Stimulated activated CD8-positive, alpha-beta memory T cell treated with anti-CD3 and anti-CD28 coated beads, Interleukin-4, amount 100 ng/mL, for 1 hour (primary cell): ENCODE data around the gene INF2.
"Not testable (repeated sequence)": the region's sequence is repeated elsewhere in the genome, so short reads cannot be mapped to it uniquely, and the experiment has no call there.

Experiments
- DNase-seq, 2 donors: peaks; one replicate each; pipeline ENCODE4 v3.0.0-alpha.2; 2020; ENCODE audit warnings: low read depth in 2 of 2, low spot score in 1 of 2

INF2 gene

GRCh38 chr14:104689109-104689880 lies at the start of gene INF2:
TSS of gene INF2 (plus strand) at chr14:104689618. CDS start at chr14:104701366, 11,748 bp downstream.
- peak in 1 of 2 donors; percentile 23 for DNase-seq

DNA sequence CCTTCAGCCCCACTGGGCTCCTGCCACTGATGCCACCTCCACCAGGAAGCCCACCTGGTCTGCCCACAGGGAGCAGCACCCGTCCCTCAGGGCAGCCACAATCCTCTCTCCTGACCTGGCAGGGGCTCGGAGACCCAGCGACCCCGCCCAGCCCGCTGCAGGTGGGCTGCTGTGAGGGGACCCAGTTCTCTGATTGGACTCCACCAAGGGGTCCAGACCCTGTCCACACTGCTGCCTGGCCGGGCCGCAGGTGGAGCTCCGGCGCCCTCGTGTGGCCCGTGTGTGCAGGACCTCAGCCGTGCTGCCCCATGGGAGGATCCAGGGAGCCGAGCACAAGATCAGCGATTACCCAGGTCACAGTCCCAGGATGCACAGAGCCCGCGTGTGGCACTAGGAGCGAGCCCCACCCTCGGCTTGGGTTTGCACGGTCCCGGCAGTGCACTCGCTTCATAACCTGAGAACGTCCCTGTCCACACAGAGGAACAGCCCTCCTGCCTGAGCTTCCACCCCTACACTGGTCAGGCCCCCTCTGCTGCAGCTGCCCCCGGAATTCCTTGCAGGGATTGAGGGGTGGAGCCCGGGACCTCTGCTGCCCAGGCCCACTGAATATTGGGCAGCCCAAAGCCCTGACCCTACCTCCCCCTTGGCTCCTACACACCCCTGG lies 49.4 kb upstream of the INF2 start:
- no peak for DNase-seq

GRCh38 chr14:104640681-104641080 lies 48.7 kb upstream of the INF2 start:
- no peak for DNase-seq

DNA sequence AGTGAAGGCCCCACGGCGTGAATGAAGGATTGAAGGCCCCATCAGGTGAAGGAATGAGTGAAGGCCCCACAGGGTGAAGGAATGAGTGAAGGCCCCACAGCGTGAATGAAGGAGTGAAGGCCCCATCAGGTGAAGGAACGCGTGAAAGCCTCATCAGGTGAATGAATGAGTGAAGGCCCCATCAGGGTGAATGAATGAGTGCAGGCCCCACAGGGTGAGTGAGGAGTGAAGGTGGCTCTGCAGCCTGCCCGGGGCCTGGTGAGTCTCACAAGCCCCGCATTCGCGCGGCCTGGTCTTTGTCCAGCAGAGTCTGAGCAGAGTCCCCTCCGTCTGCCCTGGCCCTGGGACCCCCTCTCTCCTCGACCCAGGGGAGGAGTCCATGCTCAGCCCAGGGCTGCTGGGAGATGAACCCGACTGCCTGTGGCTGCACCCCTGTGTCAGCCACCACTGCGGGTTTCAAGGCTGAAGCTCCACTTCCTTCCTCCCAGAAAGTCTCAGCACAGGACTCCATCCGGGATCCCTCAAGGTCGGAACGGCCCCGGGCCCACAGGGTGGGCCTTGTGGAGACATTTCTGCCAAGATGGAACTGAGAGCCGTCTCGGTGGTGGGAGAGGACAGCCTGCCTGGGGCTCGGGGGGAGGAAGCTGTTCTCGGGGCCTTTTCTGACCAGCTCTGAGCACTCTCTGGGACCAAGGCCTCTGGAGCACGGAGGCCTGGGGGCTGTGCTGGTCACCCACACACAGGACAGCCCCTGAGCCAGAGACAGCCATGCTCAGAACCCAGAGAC lies 47.5 kb upstream of the INF2 start:
- DNase-seq: no peak

DNA sequence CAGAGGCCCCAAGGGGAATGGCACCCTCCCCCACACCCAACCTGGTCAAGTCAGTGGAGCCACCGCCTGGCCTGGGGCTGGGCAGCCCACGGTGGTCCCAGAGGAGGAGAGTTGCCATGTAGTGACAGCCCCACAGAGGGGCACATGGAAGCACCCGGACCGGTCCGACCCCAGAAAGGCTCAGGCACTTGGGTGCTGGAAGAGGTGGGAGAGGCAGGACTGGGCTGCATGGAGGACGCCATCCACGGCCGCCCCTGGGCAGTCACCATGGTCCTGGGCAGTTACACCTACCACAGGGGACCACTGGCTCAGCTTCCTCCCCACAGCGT lies 46.9 kb upstream of the INF2 start:
- DNase-seq: no peak

DNA sequence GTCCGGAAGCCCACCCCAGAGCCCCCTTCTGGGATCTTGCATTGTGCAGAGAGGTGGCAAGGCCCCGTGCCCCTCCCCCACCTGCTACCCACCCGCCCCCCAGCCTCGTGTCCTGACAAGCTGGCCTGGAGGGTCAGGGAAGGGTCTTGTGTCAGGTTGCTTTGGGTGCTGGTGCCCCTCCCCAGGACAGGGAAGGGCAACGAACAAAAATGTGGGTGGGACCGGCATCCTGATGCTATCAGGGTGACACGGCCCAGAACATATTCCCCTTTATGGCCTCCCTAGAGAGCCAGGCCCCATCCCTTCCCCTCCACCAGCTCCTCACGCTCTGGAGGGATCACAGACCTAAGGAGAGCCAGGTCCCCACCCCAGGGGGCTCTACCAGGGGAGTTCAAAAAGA lies 46.1 kb upstream of the INF2 start:
- no peak for DNase-seq

DNA sequence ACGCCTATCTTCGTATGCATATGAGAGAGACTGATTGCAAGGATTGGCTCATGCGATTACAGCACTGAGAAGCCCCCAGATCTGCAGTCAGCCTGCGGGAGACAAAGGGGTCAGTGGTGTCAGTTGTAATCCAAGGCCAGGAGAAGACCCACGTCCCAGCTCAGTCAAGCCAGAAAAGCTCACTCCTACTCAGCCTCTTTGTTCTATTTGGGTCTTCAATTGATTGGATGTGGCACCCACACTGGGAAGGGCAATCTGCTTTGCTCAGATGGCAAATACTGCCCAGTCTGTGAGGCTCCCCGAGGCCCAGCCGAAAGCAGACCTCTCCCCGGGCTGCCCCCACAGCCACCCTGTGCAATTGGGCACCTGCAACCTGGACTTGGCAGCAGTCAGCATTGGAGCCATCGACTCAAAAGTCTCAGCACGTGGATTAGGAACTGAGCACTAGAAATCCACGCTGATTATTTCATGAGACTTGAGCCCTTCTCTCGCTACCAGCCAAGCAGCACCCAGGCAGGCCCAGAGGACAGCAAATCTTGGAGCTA lies 45.3 kb upstream of the INF2 start:
- DNase-seq: no peak

DNA sequence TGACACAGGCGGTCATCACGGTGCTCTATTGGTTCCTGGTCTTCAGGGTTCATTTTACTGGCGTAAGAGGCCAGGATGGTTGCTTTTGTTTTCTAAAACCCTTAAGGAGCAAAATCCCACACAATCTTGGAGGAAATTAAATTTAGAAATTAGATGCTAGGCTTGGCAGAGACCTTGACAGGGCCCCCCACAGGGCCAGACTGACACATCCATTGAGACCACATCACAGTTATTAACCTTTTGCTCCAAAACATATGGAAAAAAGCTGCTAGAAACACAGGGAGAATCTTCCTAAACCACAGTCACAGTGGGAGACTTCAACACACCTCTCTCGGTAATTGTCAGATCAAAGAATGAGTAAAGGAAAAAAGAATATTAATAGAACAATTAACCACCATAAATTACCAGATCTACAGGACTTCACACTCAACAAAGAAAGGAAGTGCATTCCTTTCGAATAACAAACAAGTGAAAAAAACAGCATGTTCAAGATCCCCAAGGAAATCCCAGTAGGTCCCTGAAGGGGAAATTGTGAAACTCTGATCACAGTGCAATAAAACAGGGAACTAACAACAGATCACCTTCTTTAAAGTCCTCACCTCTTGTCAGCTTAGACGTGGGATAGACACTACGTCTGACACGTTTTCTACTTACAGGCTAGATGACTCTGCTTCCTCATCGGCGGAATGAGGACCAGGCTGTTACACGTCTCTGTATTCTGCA lies 44.6 kb upstream of the INF2 start:
- DNase-seq: no peak

DNA sequence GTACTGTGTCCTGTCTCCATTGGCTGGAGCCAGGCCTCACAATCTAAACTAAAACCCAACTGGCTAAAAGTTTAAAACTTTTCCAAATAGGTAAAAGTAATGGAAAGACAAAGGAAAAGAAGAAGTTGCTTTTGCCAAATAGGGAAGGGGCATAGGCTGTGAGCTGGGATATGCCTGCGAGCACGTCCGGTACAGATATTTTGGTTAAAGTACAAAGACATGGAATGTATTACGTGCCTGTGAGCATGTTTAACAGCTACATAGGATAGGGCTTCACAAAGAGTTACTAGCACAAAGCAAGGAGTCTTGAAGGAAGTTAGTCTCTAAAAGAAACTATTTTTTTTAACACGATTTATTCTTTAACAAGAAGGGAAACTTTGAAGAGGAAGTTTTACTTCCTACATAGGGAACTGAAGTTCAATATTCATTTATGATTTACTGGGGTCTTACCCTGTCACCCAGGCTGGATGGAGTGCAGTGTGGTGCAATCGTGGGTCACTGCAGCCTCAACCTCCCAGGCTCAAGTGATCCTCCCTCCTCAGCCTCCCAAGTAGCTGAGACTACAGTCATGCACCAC lies 41.9 kb upstream of the INF2 start:
- DNase-seq: no peak

DNA sequence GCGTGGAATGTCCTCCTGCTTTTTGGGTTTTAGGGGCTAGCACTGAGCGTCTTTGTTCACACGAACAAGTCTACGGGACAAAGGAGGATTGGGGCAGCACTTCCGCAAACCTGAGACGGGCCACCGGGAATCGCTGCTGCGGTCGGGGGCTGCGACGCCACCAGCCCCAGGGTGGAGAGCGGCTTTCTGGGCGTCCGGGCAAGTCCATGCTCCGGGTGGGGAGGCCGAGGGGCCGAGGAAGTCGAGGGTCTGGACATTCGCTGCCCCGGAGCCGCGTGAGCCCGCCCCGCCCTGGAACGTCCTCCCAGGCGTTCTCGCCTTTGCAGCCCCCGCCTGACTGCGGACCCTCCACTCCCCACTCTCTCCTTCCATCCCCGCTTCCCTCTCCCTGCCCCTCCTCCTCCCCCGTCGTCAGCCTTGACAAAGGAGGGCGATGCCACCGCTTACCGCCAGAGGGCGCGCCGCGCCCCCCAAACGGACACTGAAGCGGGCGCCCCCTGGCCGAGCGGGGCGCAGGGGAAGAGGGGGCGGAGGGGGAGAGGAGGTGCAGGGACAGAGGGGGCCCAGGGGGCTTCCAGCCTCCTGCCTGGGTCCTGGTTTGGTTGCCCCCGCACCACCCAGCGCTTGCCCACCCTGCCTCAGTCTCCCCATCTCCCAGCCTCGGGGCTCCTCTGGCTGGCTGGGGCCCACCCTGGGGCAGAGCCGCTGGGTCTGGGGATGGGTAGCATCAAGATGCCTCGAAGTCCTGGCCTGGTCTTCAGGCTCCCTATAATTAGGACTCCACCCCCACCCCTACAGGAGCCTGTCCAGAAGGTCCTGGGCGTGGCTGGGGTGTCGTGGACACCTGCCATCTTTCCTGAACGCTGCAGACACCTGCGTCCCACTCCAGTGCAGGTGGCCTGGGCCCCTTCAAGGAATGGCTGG lies 39.1 kb upstream of the INF2 start:
- peak; percentile 44 to 48 for DNase-seq

DNA sequence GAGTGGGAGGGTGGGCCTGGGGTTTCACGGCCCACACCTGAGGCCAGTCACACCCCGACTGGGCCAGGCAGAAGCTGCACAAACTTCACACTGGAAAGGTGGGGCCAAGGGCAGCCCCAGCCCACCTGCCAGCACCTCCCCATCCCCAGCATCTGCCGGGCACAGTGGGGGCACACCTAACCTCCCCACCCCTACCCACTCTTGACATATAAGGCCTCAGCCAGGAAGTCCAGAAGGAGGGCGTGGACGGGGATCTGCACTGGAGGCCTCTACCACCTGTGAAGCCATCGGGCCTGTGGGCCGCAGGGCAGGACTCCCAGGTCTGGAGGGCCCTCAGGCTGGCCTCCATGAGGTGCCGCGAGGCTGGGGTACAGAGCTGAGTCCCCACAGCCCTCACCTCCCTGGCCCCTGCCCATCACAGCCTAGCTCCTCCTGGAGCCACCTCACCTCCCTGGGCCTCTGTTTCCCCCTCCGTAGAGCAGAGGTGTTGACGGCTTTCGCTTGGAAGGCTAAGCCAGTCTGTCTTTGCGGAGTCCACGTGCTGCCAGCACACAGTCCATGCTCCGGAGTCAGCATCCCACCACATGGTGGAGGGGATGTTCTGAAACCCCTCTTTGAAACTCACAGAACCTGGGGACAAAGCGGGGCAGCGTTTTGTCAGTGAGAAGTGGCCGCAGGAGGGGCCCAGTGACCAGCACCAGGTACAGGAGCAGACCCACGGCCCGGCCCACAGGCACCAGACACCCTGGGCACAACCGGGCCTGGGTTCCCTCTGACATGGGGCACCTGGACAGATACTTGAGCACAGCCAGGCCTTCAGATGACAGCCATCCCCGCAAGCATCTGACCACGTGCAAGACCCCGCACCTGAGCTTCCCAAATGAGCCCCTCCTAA lies 38.2 kb upstream of the INF2 start:
- no peak for DNase-seq

GRCh38 chr14:104651876-104652260 lies 37.5 kb upstream of the INF2 start:
- no peak for DNase-seq

DNA sequence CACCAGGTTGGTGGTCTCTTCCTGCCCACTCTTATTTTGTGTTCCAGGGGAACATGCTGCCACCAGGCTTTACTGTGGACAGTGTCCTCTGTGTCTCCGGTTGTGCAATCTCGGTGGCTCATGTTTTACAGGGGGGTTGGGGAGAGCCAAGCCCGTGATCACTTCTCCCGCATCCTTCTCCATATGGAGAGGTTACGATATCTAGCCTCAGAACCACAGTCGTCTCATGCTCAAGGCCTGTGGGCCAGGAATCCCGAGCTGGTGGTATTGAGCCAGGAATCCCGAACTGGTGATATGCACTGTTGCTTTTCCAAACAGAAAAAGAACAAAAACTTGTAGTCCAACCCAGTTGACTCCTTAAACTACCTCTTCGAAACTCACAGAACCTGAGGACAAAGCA lies 37.0 kb upstream of the INF2 start:
- no peak for DNase-seq

- not testable (repeated sequence) for DNase-seq
Observed at GRCh38 chr14:104653130-104653920, 36.1 kb upstream of the INF2 start.

DNA sequence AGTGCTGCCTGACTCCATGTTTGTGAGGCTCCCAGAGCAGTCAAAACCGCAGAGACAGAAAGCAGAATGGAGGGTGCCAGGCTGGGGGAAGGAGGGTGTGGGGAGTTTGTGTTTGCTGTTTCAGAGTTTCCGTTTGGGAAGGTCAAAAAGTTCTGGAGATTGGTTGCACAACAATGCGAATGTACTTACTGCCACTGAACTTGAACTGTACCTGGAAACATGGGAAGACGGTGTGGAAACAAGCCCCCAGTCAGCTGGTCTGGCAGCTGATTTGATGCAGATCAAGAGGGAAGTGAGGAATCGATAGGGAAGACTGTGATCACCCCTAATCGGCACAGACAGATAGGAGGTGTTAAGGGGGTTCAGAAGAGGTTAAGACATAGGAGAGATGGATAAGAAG lies 35.3 kb upstream of the INF2 start:
- DNase-seq: no peak

GRCh38 chr14:104655128-104655848 lies 34.1 kb upstream of the INF2 start:
- no peak for DNase-seq

GRCh38 chr14:104656014-104656714 lies 33.3 kb upstream of the INF2 start:
- DNase-seq: no peak
